WTC11 (cell line): ENCODE data around the gene PSMC3. TPM values are rescaled to one million over a fixed set of nuclear protein-coding genes. Genes with fewer than 3 reads are reported as not detected.

Experiments used
- ATAC-seq: fragments of 200-7000 bp; cut with Tn5 transposase; 2 replicates; pipeline ENCODE4 v1.10.0; 2021; ENCODE audit warnings: mild to moderate bottlenecking, moderate library complexity
- CTCF ChIA-PET: fragments of 300-600 bp; sonication (Branson Sonifier 250); formaldehyde crosslinking; loops from one replicate; lab custom pipeline; 2021; ENCODE audit warnings: antibody characterized with exemption; lab: Charles Lee
- POLR2A ChIA-PET: fragments of 350-600 bp; sonication (Branson Sonifier 250); formaldehyde crosslinking; loops from one replicate; lab custom pipeline; 2021; ENCODE audit warnings: antibody characterized with exemption; lab: Charles Lee
- DNase-seq: peaks from one replicate; pipeline ENCODE4 v3.0.0; 2021; ENCODE audit warnings: low spot score
- H3K27ac Mint-ChIP-seq: 2 replicates; pipeline ENCODE4 v1.8.0; 2021; ENCODE audit warnings: mixed read lengths
- H3K27me3 Mint-ChIP-seq: 2 replicates; pipeline ENCODE4 v1.8.0; 2021; ENCODE audit warnings: low read depth, mild to moderate bottlenecking, moderate library complexity, mixed read lengths
- H3K36me3 Mint-ChIP-seq: 2 replicates; pipeline ENCODE4 v1.8.0; 2021; ENCODE audit warnings: mixed read lengths
- H3K4me1 Mint-ChIP-seq: 2 replicates; pipeline ENCODE4 v1.8.0; 2022; ENCODE audit warnings: mixed read lengths
- H3K4me3 Mint-ChIP-seq: 2 replicates; pipeline ENCODE4 v1.8.0; 2021; ENCODE audit warnings: mild to moderate bottlenecking, moderate library complexity, mixed read lengths
- H3K9me3 Mint-ChIP-seq: 2 replicates; pipeline ENCODE4 v1.8.0; 2021; ENCODE audit warnings: mixed read lengths
- ARID4B ChIP-seq: sonication (generic); formaldehyde crosslinking; IDR thresholded peaks from 2 replicates; pipeline ENCODE4 v1.8.0; 2023; ENCODE audit warnings: missing genetic modification reagents, mild to moderate bottlenecking, borderline replicate concordance
- CREB1 ChIP-seq: sonication (generic); formaldehyde crosslinking; IDR thresholded peaks from 2 replicates; pipeline ENCODE4 v1.8.0; 2023; ENCODE audit warnings: mild to moderate bottlenecking, missing genetic modification reagents
- FOXJ3 ChIP-seq: sonication (generic); formaldehyde crosslinking; IDR thresholded peaks from 2 replicates; pipeline ENCODE4 v1.9.0; 2021; ENCODE audit warnings: missing genetic modification reagents, mild to moderate bottlenecking, borderline replicate concordance
- GTF2I ChIP-seq: fragments of 250-450 bp; sonication (Bioruptor Pico); conservative IDR thresholded peaks from 2 replicates; pipeline ENCODE4 v1.4.0; 2021; ENCODE audit warnings: mild to moderate bottlenecking
- HMGXB4 ChIP-seq: sonication (generic); formaldehyde crosslinking; IDR thresholded peaks from 2 replicates; pipeline ENCODE4 v1.8.1; 2023; ENCODE audit warnings: mild to moderate bottlenecking, moderate library complexity, missing genetic modification reagents
- MXD4 ChIP-seq: fragments of 250-450 bp; sonication (Bioruptor Pico); IDR thresholded peaks from 2 replicates; pipeline ENCODE4 v1.8.0; 2021; ENCODE audit warnings: mild to moderate bottlenecking, moderate library complexity, borderline replicate concordance
- MYBL2 ChIP-seq: sonication (generic); formaldehyde crosslinking; IDR thresholded peaks from 2 replicates; pipeline ENCODE4 v1.8.1; 2023; ENCODE audit warnings: mild to moderate bottlenecking, moderate library complexity, missing genetic modification reagents
- NFE2L1 ChIP-seq: sonication (generic); formaldehyde crosslinking; IDR thresholded peaks from 2 replicates; pipeline ENCODE4 v1.8.1; 2023; ENCODE audit warnings: missing genetic modification reagents
- OVOL2 ChIP-seq: fragments of 250-450 bp; sonication (Bioruptor Pico); IDR thresholded peaks from 2 replicates; pipeline ENCODE4 v1.9.0; 2021; ENCODE audit warnings: mild to moderate bottlenecking, borderline replicate concordance
- RORB ChIP-seq: fragments of 250-450 bp; sonication (Bioruptor Pico); IDR thresholded peaks from 2 replicates; pipeline ENCODE4 v1.9.0; 2021; ENCODE audit warnings: mild to moderate bottlenecking
- SMAD4 ChIP-seq: sonication (generic); formaldehyde crosslinking; IDR thresholded peaks from 2 replicates; pipeline ENCODE4 v1.8.0; 2022; ENCODE audit warnings: mild to moderate bottlenecking, missing genetic modification reagents
- SOX15 ChIP-seq: fragments of 250-450 bp; sonication (Bioruptor Pico); IDR thresholded peaks from 2 replicates; pipeline ENCODE4 v1.9.0; 2021; ENCODE audit warnings: mild to moderate bottlenecking
- SP1 ChIP-seq: sonication (generic); formaldehyde crosslinking; conservative IDR thresholded peaks from 2 replicates; pipeline ENCODE4 v1.8.1; 2022; ENCODE audit warnings: missing genetic modification reagents
- TCF7 ChIP-seq: sonication (generic); formaldehyde crosslinking; IDR thresholded peaks from 2 replicates; pipeline ENCODE4 v1.8.0; 2022; ENCODE audit warnings: mild to moderate bottlenecking, low read depth, missing genetic modification reagents, moderate library complexity
- TP53 ChIP-seq: sonication (generic); formaldehyde crosslinking; IDR thresholded peaks from 2 replicates; pipeline ENCODE4 v1.8.1; 2023; ENCODE audit warnings: mild to moderate bottlenecking, missing genetic modification reagents
- ZNF263 ChIP-seq: sonication (generic); formaldehyde crosslinking; IDR thresholded peaks from 2 replicates; pipeline ENCODE4 v1.8.1; 2022; ENCODE audit warnings: low read depth, mild to moderate bottlenecking, moderate library complexity, missing genetic modification reagents
- ZNF671 ChIP-seq: fragments of 250-450 bp; sonication (Bioruptor Pico); IDR thresholded peaks from 2 replicates; pipeline ENCODE4 v1.8.0; 2021; ENCODE audit warnings: mild to moderate bottlenecking
- total RNA-seq: library from RNA; stranded (reverse); gene quantifications from 3 replicates; pipeline ENCODE4 v1.2.3, GENCODE V29; 2021
- TF ChIP-seq, protein P1 (sequence below): sonication (generic); formaldehyde crosslinking; IDR thresholded peaks from 2 replicates; pipeline ENCODE4 v1.8.0; 2023; ENCODE audit warnings: missing genetic modification reagents
- TF ChIP-seq, protein P2 (sequence below): fragments of 250-450 bp; sonication (Bioruptor Pico); IDR thresholded peaks from 2 replicates; pipeline ENCODE4 v1.9.0; 2021; ENCODE audit warnings: mild to moderate bottlenecking, borderline replicate concordance
- TF ChIP-seq, protein P3 (sequence below): fragments of 250-450 bp; sonication (Bioruptor Pico); IDR thresholded peaks from 2 replicates; pipeline ENCODE4 v1.9.0; 2021; ENCODE audit warnings: mild to moderate bottlenecking

The PSMC3 gene
- total RNA-seq, 1 experiment from 2014 or later: 162 TPM

DNA sequence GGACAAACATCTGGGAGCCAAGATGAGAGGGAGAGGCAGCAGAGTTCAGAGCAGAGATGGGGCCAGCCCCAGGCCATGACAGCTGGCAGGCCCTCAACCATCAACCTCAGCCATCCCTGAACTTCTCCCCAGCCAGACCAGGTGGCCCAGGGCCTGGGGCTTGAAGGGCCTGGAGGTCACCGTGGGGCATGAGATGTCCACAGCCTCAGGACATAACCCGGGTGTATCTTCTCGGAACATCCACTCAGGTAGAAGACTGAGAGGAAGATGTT, 30.3 kb downstream of the PSMC3 start (continued):
- TF ChIP-seq NFE2L1 (CRISPR knock-in tag) (no peak), CREB1 (no peak), SMAD4 (CRISPR knock-in tag) (no peak), TP53 (no peak), ARID4B (CRISPR knock-in tag) (no peak), SP1 (CRISPR knock-in tag) (no peak), ZNF671 (CRISPR knock-in tag) (no peak), SOX15 (no peak), ZNF263 (CRISPR knock-in tag) (no peak)
- TF ChIP-seq, protein P1, sequence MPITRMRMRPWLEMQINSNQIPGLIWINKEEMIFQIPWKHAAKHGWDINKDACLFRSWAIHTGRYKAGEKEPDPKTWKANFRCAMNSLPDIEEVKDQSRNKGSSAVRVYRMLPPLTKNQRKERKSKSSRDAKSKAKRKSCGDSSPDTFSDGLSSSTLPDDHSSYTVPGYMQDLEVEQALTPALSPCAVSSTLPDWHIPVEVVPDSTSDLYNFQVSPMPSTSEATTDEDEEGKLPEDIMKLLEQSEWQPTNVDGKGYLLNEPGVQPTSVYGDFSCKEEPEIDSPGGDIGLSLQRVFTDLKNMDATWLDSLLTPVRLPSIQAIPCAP (CRISPR knock-in tag): no peak
- TF ChIP-seq, all 79 proteins: peak for 0

DNA sequence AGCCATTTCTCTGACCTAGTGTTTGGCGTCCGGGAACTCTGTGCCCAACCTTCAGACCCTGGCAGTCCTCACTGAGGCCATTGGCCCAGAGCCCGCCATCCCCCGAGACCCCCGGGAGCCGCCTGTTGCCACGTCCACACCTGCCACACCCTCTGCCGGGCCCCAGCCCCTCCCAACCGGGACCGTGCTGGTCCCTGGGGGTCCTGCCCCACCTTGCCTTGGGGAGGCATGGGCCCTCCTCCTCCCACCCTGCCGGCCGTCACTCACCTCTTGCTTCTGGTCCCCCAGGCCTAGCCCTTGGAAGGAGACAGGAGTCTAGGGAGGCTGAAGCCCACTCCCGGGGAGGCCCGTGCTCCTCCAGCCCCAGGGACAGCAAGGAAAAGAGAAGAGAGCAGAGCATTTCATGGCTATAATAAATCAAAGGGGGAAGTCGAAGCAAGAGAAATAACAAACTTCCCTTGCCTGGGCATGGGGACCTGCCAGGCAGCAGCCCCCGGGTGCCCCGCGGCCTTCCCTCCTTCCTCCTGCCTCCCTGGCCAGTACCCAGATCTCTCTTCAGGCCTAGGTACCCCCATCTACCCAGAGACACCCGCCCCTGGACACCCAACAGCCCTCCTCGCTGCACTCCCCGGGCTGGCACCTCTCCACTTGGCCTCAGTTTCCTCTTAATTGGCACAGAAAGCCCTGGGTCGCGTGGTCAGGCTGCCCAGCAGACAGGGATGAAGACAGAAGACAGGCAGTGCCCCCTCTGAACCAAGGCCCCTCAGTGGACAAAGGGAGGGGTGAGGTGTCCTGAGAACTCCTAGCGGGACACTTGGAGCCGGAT, 30.8 kb downstream of the PSMC3 start:
- ATAC-seq: no peak
- POLR2A ChIA-PET: no interaction called here
- H3K9me3 Mint-ChIP-seq: no peaks in the 10 kb centered on the region
- TF ChIP-seq ZNF263 (CRISPR knock-in tag) (no peak), FOXJ3 (CRISPR knock-in tag) (no peak), NFE2L1 (CRISPR knock-in tag) (no peak)
- TF ChIP-seq, protein P2, sequence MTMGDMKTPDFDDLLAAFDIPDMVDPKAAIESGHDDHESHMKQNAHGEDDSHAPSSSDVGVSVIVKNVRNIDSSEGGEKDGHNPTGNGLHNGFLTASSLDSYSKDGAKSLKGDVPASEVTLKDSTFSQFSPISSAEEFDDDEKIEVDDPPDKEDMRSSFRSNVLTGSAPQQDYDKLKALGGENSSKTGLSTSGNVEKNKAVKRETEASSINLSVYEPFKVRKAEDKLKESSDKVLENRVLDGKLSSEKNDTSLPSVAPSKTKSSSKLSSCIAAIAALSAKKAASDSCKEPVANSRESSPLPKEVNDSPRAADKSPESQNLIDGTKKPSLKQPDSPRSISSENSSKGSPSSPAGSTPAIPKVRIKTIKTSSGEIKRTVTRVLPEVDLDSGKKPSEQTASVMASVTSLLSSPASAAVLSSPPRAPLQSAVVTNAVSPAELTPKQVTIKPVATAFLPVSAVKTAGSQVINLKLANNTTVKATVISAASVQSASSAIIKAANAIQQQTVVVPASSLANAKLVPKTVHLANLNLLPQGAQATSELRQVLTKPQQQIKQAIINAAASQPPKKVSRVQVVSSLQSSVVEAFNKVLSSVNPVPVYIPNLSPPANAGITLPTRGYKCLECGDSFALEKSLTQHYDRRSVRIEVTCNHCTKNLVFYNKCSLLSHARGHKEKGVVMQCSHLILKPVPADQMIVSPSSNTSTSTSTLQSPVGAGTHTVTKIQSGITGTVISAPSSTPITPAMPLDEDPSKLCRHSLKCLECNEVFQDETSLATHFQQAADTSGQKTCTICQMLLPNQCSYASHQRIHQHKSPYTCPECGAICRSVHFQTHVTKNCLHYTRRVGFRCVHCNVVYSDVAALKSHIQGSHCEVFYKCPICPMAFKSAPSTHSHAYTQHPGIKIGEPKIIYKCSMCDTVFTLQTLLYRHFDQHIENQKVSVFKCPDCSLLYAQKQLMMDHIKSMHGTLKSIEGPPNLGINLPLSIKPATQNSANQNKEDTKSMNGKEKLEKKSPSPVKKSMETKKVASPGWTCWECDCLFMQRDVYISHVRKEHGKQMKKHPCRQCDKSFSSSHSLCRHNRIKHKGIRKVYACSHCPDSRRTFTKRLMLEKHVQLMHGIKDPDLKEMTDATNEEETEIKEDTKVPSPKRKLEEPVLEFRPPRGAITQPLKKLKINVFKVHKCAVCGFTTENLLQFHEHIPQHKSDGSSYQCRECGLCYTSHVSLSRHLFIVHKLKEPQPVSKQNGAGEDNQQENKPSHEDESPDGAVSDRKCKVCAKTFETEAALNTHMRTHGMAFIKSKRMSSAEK: no peak
- TF ChIP-seq, all 79 proteins: peak for 0
- H3K4me1 Mint-ChIP-seq: peaks cover 19% of the 10 kb centered on the region
- no peaks in the 10 kb centered on the region for H3K36me3 Mint-ChIP-seq
- DNase-seq: no peak
- H3K27ac Mint-ChIP-seq: no peak overlapping the region
- H3K4me3 Mint-ChIP-seq: no peak overlapping the region
- H3K27me3 Mint-ChIP-seq: no peaks in the 10 kb centered on the region
- CTCF ChIA-PET: no interaction called here

DNA sequence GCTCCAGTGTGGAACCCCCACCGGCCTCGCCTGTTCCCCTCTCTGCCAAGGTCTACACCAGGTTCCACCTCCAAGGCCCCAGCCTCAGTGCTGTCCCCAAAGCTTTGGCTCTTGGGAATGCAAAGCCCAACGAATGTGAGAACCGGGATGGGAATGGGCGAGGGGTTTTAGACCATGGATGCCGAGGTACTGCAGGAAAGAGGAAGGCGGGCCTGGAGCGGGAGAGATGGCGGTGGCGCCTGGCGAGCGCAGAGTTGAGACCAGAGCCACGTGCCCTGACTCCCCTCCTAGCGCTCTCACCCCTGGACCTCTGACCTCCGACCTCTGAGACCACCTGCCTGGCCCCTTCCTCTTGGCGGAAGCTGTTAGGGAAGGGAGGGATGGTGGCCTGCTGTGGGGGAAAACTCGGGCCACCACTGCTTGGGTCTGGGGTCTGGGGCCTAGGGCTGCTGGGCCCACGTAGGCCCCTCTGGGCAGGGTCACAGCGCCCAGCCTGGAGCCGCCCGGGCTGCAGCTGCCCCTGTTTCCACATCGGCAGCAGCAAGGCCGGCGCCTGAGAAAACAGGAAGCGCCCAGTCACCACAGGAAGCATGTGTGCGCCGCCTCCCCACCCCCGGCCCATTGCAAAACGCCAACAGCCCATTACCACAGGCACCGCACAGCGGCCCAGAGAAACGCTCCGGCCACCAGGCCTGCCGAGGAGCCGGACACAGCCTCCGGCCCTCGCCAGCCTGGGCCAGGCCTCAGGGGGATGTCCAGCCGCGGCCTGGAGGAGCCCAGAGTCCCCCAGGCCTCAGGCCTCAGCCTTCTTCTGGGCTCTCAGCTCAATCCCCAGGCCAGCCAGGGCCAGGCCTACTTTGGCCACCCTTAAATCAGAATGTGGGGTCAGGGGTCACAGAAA, 31.7 kb downstream of the PSMC3 start:
- Mint-ChIP-seq H3K27me3 (no peaks in the 10 kb centered on the region), H3K36me3 (no peaks in the 10 kb centered on the region), H3K4me3 (no peak overlapping the region), H3K27ac (0 out of 2 replicates have a peak overlapping the region, but pooled peaks have one; percentile 60), H3K9me3 (no peaks in the 10 kb centered on the region), H3K4me1 (peaks cover 15% of the 10 kb centered on the region)
- ATAC-seq (no peak), DNase-seq (no peak)
- CTCF ChIA-PET: interaction anchor here (0.9 to 1.8 kb wide), 2 partner anchors 18 to 20 kb away, joined by 4 to 6 read pairs; no protein-coding TSS in a partner anchor
- POLR2A ChIA-PET: no interaction called here
- no peak for TF ChIP-seq RORB (CRISPR knock-in tag)
- no peak for TF ChIP-seq MYBL2 (CRISPR knock-in tag)
- no peak for TF ChIP-seq HMGXB4 (CRISPR knock-in tag)
- TF ChIP-seq OVOL2 (CRISPR knock-in tag): no peak
- TF ChIP-seq, protein P3, sequence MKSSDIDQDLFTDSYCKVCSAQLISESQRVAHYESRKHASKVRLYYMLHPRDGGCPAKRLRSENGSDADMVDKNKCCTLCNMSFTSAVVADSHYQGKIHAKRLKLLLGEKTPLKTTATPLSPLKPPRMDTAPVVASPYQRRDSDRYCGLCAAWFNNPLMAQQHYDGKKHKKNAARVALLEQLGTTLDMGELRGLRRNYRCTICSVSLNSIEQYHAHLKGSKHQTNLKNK (CRISPR knock-in tag): no peak
- TF ChIP-seq GTF2I (CRISPR knock-in tag): no peak
- no peak for TF ChIP-seq TCF7 (CRISPR knock-in tag)
- no peak for TF ChIP-seq MXD4 (CRISPR knock-in tag)
